Right lung (tissue), 5 donors: ENCODE data around the gene DENND1C. TPM values are rescaled to one million over a fixed set of nuclear protein-coding genes. Genes with fewer than 3 reads are reported as not detected.
"Not testable (repeated sequence)": the region's sequence is repeated elsewhere in the genome, so short reads cannot be mapped to it uniquely, and the experiment has no call there.

Experiments used
- DNase-seq, 2 donors: peaks; one replicate each; pipeline ENCODE4 v3.0.0-alpha.2; 2013
- polyA plus RNA-seq, 5 donors: library from polyadenylated mRNA; unstranded; fragments of 120-200 nt; gene quantifications; one replicate each; pipeline versions ENCODE4 v1.2.1 to v1.2.3, GENCODE V29; 2013; ENCODE audit warnings: inconsistent platforms in 1 of 5, low replicate concordance in 1 of 5; ENCODE audit not compliant: insufficient read length in 5 of 5, insufficient read depth in 1 of 5

DENND1C gene
- polyA plus RNA-seq, 5 donors = 14.6 to 23.3 (median 16.6) TPM

DNA sequence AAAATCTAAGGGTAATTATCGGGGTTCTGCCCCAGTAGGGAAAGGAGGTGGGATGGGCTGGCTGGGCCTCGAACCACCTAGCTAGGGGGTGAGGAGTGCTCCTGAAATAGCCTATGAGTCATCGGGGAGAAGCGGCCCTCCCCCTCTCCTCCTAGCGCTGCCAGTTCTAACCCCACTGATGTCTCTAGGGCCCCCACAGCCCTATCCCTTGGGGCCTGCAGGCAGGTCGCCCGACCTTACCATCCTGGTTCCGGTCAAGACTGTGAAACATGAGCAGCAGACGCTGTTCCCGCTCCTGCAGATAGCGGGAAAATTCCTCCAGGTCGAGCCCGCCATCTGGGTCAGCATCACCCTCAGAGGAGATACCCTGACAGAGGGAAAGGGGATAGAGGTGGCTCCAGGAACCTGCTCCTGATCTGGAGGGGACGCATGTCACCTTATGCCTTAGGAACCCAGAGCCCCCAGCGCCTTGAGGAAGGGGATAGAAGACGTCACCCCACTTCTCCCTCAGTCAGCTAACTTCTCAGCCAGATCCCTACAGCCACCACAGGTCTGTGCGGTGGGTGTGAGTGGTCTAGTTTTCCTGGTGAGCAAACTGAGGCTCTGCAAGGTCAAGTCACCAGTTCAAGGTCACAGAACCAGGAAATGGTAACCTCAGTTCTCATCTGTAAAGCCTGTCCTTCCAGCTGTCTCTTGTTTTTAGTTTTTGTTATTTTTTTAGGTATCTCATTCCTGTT, 23.5 kb downstream of the DENND1C start:
- DNase-seq = no peak

DNA sequence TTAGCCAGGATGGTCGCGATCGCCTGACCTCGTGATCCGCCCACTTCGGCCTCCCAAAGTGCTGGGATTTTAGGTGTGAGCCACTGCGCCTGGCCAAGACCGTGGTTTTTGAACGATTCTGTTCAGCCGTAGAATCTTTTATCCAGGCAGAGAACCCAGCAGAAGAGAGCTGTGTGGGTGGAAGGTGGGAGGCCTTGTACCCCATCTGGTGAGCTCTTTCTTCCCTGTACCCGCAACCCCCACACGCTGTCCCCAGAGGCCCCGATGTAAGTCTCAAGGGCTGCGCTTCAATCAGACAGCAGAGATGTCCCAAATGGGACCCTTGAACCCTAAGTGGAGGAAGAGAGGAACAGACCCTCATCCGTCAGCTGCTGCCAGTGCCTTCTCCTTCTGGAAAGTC, 25.7 kb downstream of the DENND1C start:
- DNase-seq = no peak

DNA sequence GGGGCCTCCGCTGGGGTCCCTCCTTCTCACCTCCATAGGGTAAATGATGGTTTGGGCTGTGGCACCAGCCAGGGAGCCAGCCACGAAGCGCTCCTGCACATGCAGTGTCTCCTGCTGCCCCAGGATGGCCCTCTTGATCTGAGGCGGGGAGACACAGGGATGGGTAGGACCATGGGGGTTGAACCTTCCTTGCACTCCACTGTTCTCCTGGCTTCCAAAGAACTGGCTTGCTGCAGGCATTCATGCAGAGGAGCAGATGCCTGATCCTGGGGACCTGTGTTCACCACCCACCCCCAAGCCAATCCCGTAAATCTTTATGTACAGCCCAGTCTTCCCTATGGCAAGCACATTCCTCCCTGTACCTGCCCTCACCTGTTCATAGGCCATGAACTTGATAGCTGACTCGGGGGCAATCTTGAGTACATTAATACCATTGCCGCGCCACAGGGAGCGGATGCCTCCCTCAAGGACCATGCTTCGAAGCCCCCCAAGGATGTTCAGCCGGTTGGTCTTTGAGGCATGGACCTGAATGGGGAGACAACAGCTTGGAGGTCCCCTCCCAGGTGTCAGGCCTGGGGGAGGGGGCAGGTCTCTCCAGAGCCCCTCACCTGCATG, 27.5 kb downstream of the DENND1C start:
- DNase-seq = no peak

DNA sequence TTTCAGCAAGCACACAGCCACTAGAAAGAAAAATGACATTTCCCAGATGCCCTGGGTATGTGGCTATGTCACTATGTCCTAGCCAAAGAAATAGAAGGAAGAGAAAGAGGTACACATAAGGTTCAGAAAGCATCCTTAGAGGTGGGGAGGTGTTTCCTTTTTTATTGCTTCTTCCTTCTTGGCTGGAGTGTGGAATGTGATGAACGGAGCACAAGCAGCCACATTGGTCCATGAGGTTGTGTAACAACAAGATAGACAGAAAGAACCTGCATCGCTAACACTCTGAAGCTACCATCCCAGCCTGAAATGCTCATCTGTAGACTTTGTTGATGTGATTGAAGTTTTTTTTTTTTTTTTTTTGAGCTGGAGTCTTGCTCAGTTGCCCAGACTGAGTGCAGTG, 28.7 kb downstream of the DENND1C start:
- DNase-seq = no peak

DNA sequence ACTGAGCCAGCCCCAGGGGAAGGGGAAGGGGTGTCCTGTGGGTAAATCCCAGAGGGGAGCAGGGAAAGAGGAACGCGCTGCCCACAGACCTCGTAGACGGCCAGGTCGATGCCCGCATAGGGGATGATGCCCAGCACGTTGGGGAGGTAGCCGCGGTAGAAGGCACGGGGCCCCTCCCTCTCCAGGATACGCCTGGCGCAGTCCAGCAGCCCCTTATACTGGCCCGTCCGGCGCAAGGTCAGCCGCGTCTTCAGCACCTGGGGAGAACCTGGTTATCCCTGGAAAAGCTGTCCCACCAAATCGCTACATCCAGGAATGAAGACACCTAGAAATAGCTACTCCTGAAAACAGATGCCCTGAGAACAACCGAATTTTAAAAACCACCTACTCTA, 29.4 kb downstream of the DENND1C start:
- DNase-seq = no peak

DNA sequence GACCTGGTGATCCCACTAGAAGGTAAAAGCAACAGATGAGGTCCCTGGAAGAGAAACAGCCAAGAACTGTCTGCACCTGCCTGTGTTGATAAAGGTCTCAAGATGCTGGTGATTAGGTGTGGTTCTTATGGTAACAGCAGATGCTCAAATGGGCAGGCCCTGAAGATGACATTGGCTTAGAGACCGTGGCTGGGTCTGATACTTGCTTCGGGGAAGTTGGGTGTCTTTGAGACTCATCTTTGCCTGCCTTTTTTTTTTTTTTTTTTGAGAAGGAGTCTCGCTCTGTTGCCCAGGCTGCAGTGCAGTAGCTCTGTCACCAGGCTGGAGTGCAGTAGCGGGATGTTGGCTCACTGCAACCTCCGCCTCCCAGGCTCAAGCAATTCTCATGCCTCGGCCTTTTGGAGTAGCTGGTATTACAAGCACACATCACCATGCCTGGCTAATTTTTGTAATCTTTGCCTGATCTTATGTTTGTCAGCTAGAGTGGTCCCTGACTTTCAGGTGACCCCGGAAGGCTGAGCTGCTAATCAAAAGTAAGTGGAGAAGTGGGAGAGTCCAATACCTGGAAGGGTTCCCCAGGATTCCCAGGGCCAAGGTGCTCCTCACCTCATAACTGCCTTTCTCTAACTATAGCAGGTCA, 29.9 kb downstream of the DENND1C start:
- DNase-seq = no peak

DNA sequence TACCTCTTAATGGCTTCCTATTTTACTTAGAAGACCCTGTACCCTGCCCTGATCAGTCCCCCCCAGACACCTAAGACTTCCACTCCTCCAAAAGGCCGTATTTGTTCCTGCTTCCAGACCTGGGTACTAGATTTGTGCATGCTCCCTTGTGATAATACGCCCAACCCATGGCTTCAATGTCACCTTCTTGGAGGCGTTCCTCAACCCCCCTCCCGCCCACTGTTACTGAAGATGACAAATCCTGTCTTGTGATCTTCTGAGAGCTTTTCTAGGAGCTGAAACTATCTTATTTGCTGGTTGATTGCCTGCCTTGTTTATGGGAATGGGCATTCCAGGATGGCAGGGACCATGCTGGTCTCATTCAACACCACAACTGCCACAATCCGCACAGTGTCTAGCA, 31.4 kb downstream of the DENND1C start:
- DNase-seq = no peak

DNA sequence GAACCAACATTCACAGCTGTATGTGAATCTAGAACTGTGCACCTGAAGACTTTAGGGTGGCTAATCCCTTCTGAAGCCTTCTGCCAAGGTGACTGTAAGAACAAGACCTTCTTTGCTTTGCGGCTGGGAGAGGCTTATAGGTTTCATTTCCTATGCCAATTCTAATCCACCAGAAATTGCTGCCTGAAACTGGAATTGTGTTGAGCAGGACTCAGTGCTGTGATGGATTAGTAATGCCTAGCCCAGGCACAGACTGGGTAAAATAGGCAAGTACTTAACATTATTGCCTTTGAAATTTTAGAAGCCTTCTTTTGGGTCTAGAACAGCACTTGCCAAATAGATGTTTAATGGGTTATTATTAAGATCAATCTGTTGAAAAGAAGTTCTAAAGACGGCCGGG, 33.5 kb downstream of the DENND1C start:
- DNase-seq = no peak

DNA sequence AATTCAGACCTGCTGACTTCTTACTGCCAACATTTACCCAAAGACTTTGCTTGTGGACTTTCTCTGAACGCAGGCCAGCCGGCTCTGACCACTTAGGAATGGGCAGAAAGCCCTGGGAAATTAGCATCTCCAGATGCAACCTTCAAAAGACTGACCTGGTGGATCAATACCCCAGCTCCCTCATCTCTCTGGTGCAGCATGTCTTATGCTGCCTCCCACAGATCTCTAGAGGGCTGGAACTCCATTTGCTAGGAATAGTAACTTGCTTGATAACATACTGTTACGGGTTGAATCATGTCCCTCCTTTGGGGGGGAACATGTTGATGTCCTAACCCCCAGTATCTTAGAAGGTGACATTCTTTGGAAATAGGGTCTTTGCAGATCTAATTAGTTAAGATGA, 35.1 kb downstream of the DENND1C start:
- DNase-seq = no peak

DNA sequence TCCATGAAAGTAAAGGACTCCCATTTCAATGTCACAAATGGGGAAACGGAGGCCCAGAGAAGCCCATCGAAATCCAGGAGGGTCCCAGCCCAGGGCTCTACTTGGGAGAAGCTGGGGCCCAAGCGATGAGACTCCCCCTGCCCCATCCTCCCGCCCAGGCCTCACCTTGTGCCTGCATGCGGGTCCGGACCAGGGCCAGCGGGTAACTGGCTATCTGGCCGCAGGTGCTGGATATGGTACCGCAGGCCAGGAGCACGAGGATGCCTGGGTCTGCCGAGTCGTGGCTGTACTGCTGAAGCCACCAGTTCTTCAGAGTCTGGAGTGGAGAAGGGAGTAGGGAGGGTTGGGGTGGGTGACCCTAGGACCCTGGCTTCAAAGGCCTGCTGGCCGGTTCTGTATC, 37.6 kb downstream of the DENND1C start:
- DNase-seq = no peak

DNA sequence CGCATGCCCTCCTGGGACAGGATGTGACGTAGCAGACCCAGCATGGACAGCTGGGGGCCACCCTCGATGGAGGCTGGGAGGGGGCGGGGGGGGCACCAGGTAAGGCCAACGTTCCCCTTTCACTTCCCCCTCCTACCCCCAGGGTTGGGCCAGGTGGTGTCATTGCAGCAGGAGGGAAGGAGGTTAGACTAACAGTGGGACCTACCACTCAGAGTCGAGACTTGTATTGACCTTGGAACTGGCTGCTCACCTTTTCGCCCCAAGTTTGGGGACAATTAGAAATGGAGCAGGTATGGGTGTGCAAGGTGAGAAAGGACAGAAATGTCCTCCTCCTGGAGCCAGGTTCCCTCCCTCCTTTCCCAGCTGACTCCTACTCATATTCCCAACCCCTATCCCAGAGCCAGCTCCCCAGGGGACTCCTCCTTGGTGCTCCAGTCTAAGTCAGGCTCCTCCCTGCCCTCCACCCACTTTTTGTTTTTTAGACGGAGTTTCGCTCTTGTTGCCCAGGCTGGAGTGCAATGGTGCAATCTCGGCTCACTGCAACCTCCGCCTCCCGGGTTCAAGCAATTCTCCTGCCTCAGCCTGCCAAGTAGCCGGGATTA, 39.4 kb downstream of the DENND1C start:
- no peak for DNase-seq

DNA sequence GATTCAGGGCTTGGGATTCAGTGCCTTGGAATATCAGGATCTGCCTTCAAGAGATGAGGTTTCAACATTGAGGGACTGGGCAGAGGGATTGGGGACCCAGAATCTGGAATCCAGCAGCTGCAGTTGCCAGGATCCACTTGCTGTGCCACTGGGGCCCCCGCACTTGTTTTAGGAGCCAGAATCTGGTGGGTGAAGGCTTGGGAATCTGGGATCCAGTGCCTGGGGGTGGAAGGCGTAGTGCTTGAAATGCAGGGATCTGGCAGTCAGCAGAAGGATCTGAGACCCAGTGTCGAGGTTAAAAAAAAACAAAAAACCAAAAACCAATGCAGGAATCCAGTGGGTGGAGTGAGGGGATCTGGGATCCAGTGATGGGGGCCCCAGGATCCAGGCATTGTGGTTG, 40.7 kb downstream of the DENND1C start:
- no peak for DNase-seq

DNA sequence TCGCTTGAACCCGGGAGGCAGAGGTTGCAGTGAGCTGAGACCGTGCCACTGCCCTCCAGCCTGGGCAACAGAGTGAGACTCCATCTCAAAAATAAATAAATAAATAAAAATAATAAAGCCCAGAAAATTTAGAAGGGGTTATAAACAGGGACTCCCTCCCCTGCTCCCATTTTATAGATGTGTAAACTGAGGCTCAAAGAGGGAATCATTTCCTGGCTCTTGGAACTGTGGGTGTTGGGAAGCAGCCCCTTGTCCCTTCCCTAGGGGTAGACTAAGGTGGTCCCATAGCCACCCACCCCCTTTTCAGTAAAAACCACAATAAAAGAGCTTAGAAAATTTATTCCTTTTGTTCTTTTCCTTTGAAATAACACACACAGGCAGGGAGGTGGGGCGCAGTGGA, 41.8 kb downstream of the DENND1C start:
- DNase-seq = no peak

DNA sequence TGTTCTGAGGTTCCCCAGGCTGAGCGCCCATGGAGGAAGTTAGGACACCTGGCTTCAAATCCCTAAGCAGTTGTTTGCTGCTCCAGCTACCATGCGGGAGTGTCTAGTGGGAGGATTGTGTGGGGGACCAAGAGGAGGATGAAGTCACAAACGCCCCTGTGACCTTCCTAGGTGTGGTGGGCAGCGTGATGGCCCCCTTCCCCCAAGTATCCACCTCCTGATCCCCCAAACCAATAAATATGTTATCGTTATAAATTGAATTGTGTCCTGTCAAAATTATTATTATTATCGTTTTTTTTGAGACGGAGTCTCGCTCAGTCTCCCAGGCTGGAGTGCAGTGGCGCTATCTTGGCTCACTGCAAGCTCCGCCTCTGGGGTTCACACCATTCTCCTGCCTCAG, 47.9 kb downstream of the DENND1C start, which contains the start of gene SLC25A41:
SLC25A41 (minus strand) TSS at position 101 of the 400 bp plus-strand sequence; CDS start at position 31, 70 bp downstream.
- no peak for DNase-seq

DNA sequence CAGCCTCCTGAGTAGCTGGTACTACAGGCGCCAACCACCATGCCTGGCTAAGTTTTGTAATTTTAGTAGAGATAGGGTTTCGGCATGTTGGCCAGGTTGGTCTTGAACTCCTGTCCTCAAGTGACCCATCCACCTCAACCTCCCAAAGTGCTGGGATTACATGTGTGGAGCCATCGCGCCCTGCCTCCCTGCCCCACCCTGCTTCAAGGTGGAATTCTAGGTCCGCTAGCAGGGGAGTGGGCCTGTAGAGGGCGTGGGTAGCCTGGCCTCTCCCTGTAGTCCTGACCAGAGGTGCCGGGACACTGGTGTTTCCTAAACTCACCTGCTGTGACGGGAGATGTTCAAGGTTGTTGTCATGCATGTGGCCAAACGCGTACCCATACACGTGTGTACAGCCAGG, 48.4 kb downstream of the DENND1C start:
- DNase-seq = no peak

DNA sequence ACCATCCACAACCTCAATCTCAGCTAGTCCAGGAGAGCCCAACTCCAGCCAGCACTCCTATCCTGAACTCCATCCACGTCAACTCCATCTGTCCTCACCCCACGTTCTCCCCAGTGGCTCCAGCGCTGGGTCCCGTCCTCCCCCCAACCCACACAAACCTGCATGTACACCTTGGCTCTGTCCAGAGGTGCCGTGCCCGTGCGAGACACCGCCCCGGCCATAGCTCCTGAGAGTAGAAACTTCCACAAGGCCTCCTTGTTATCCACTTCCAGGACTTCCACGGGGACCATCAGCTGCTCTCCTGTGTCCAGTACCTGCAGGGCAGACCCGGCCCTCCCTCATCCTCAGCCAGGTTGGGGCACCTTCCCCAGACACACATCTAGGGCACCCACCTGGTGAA, 49.7 kb downstream of the DENND1C start:
- DNase-seq = no peak

DNA sequence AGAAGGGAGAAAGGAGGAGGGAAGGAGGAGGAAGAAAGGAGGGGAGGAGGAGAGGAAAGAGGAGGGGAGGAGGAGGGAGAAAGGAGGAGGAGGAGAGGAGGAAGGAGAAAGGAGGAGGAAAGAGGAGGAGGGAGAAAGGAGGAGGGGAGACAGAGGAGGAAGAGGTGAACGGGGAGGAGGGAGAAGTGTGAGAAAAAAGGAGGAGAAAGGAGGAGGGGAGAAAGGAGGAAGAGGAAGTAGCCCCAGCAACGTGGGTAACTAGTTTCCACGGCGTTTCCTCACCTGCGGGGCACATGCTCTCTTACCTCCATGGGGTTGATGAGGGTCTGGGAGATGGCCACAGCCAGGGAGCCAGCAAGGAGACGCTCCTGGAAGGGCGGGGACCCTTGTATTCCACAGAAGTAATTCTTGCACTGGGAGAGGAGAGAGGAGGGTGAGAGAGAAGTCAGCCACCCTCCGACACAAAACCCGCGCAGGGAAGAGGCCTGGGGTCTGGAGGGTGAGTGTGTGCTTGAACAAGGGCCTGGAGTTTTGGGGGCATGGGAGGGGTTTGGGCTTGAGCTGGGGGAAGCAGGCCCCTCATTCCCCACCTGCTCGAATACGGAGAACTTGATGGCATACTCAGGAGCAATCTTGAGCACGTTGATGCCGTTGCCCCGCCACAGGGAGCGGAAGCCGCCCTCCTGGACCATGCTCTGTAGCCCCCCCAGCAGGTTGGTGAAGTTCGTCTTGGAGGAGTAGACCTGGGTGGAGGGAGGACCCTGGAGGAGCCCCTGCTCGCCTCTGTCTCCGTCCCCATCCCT, 52.0 kb downstream of the DENND1C start:
- no peak for DNase-seq

DNA sequence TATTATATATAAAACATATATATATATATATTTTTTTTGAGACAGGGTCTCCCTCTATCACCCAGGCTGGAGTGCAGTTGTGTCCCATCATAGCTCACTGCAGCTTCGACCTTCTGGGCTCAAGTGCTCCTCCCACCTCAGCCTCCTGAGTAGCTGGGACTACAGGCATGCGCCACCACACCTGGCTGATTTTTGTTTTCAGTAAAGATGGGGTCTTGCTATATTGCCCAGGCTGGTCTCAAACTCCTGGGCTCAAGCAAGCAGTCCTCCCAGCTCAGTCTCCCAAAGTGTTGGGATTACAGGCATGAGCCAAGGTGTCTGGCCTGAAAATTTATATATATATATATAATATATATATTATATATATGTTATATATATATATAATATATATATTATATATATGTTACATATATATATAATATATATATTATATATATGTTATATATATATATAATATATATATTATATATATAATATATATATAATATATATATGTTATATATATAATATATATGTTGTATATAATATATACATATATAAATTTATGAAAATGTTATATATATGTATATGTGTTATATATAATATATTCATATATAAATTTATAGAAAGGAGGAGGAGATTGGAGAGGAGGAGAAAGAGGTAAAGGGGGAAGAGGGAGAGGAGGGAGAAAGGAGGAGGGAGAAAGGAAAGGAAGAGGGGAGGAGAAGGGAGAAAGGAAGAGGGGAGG, 52.7 kb downstream of the DENND1C start:
- not testable (repeated sequence) for DNase-seq

DNA sequence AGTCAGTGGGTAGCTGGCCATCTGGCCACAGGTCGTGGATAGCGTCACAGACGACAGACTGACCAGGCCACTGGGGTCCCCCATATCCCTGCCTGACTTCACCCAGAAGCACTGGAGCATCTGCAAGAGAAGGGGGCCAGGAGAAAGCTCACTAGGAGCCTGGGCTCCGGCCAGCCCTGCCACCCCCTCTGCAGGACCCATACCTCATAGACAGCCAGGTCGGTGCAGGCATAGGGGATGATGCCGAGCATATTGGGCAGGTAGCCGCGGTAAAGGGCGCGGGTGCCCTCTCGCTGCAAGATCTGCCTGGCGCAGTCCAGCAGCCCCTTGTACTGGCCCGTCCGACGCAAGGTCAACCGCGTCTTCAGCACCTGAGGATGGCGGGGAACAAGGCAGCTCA, 54.5 kb downstream of the DENND1C start:
- DNase-seq = no peak

DNA sequence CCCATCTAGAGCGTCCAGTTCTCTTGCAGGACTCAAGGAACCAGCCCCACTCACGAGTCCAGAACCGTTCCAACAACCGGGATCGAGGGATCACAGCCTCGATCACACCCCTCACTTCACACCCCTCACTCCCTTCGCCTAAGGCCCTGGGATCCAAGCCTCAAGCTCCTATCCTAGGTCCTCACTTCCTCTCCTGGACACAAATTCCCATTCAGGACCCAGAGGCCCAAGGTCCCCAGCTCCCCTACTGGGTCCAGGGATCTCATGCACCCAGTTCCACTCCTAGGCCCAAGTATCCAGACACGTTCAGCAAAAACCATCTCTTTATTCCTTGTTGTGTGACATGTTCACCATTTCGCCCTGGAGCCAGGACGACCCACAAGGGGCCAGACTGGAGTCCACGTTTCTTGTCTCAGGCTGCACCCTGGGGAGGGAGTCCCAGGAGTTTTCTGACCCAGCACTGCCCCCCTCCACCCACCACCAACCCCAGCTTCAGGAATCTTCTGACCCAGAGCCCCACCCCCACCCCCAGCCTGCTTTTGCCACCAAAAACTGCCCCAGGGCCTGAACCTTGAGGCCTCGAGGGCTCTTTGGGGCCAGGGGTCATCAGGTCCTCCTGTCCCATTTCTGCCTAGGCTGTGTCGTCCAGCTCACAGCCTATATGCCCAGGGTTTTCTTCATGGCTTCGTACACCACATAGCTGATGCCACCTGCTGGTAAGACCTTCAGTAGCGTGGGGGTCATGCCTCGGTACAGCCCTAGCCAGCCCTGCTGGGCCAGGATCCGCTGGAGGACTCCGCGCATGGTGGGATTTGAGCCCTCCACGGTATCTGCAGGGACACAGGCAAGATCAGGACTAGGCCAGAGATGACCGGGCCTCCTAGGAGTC, 55.6 kb downstream of the DENND1C start:
- DNase-seq = no peak
